H9 (cell line): Measurements from ENCODE around the gene HMX1. TPM values are rescaled to one million over a fixed set of nuclear protein-coding genes. Genes with fewer than 3 reads are reported as not detected.

ENCODE experiments used
- DNase-seq: peaks from one replicate; pipeline ENCODE4 v3.0.0-alpha.2; 2017
- H2AFZ ChIP-seq: one replicate; pipeline ENCODE4 v1.6.1; 2013; ENCODE audit warnings: mild to moderate bottlenecking, low read length, control low read depth, moderate library complexity
- H2AK5ac ChIP-seq: 2 replicates; pipeline ENCODE4 v1.6.1; 2013; ENCODE audit warnings: low read length, control low read depth, mixed read lengths; ENCODE audit not compliant: insufficient read length
- H2BK120ac ChIP-seq: one replicate; pipeline ENCODE4 v1.6.1; 2013; ENCODE audit warnings: low read depth, mild to moderate bottlenecking, low read length, control low read depth, inconsistent platforms; ENCODE audit not compliant: poor library complexity, severe bottlenecking
- H2BK12ac ChIP-seq: 2 replicates; pipeline ENCODE4 v1.6.1; 2013; ENCODE audit warnings: low read length, control low read depth, mixed read lengths, low read depth; ENCODE audit not compliant: insufficient read length
- H2BK15ac ChIP-seq: 2 replicates; pipeline ENCODE4 v1.6.1; 2013; ENCODE audit warnings: low read depth, low read length, control low read depth
- H2BK20ac ChIP-seq: one replicate; pipeline ENCODE4 v1.6.1; 2013; ENCODE audit warnings: low read depth, mild to moderate bottlenecking, low read length, control low read depth, inconsistent platforms; ENCODE audit not compliant: poor library complexity, severe bottlenecking
- H2BK5ac ChIP-seq: 2 replicates; pipeline ENCODE4 v1.6.1; 2013; ENCODE audit warnings: low read length, control low read depth, mixed read lengths; ENCODE audit not compliant: insufficient read length
- H3K14ac ChIP-seq: 2 replicates; pipeline ENCODE4 v1.6.1; 2013; ENCODE audit warnings: low read length, control low read depth; ENCODE audit not compliant: insufficient read depth
- H3K18ac ChIP-seq: 2 replicates; pipeline ENCODE4 v1.6.1; 2013; ENCODE audit warnings: low read depth, mild to moderate bottlenecking, mixed read lengths, low read length, control low read depth; ENCODE audit not compliant: insufficient read length
- H3K23ac ChIP-seq: 2 replicates; pipeline ENCODE4 v1.6.1; 2013; ENCODE audit warnings: low read length, control low read depth, mixed read lengths, low read depth; ENCODE audit not compliant: insufficient read length
- H3K23me2 ChIP-seq: 2 replicates; pipeline ENCODE4 v1.6.1; 2013; ENCODE audit warnings: low read depth, mild to moderate bottlenecking, mixed read lengths, low read length, control low read depth; ENCODE audit not compliant: insufficient read length, poor library complexity, severe bottlenecking
- H3K27ac ChIP-seq: 2 replicates; pipeline ENCODE4 v1.5.1; 2013; ENCODE audit warnings: low read length, control low read depth, mixed read lengths, low read depth; ENCODE audit not compliant: insufficient read length
- H3K27me3 ChIP-seq: 2 replicates; pipeline ENCODE4 v1.6.1; 2013; ENCODE audit warnings: low read length, control low read depth, inconsistent platforms; ENCODE audit not compliant: insufficient read depth
- H3K4ac ChIP-seq: 2 replicates; pipeline ENCODE4 v1.6.1; 2013; ENCODE audit warnings: low read depth, mild to moderate bottlenecking, control low read depth, inconsistent platforms, low read length, moderate library complexity
- H3K4me1 ChIP-seq: 2 replicates; pipeline ENCODE4 v1.6.1; 2013; ENCODE audit warnings: low read length, control low read depth, inconsistent platforms; ENCODE audit not compliant: insufficient read depth
- H3K4me2 ChIP-seq: 2 replicates; pipeline ENCODE4 v1.6.1; 2013; ENCODE audit warnings: low read length, control low read depth, mixed read lengths; ENCODE audit not compliant: insufficient read length, insufficient read depth
- H3K56ac ChIP-seq: 2 replicates; pipeline ENCODE4 v1.6.1; 2013; ENCODE audit warnings: low read depth, mild to moderate bottlenecking, mixed read lengths, low read length, control low read depth; ENCODE audit not compliant: insufficient read length
- H3K79me1 ChIP-seq: 2 replicates; pipeline ENCODE4 v1.6.1; 2013; ENCODE audit warnings: low read depth, mild to moderate bottlenecking, moderate library complexity, low read length, control low read depth, inconsistent platforms; ENCODE audit not compliant: insufficient read depth, poor library complexity, severe bottlenecking
- H3K79me2 ChIP-seq: 2 replicates; pipeline ENCODE4 v1.6.1; 2013; ENCODE audit warnings: low read length, control low read depth, inconsistent platforms; ENCODE audit not compliant: insufficient read depth
- H3K9ac ChIP-seq: 2 replicates; pipeline ENCODE4 v1.6.1; 2013; ENCODE audit warnings: low read length, control low read depth, mixed read lengths; ENCODE audit not compliant: insufficient read length; ENCODE audit errors: extremely low read depth
- H3K9me3 ChIP-seq: one replicate; pipeline ENCODE4 v1.6.1; 2013; ENCODE audit warnings: low read depth, low read length, inconsistent platforms; ENCODE audit not compliant: control insufficient read depth
- H3T11ph ChIP-seq: one replicate; pipeline ENCODE4 v1.6.1; 2013; ENCODE audit warnings: mild to moderate bottlenecking, low read length, control low read depth, inconsistent platforms
- H4K20me1 ChIP-seq: one replicate; pipeline ENCODE4 v1.6.1; 2013; ENCODE audit not compliant: control insufficient read depth, insufficient read length, insufficient read depth
- H4K5ac ChIP-seq: 2 replicates; pipeline ENCODE4 v1.6.1; 2013; ENCODE audit warnings: low read depth, mild to moderate bottlenecking, mixed read lengths, low read length, control low read depth; ENCODE audit not compliant: insufficient read length
- H4K8ac ChIP-seq: replicated peaks from 2 replicates; pipeline ENCODE4 v1.6.1; 2013; ENCODE audit warnings: low read length, control low read depth, mixed read lengths, low read depth; ENCODE audit not compliant: insufficient read length
- H4K91ac ChIP-seq: 2 replicates; pipeline ENCODE4 v1.6.1; 2013; ENCODE audit warnings: low read depth, mild to moderate bottlenecking, moderate library complexity, mixed read lengths, low read length, control low read depth; ENCODE audit not compliant: insufficient read length
- H3K27ac Mint-ChIP-seq, 3 experiments: 2 replicates in 2 of 3; 3 replicates in 1 of 3; pipeline ENCODE4 v1.8.0; 2020 to 2021; ENCODE audit warnings: mixed read lengths in 3 of 3, mild to moderate bottlenecking in 1 of 3, moderate library complexity in 1 of 3
- H3K27me3 Mint-ChIP-seq: 2 replicates; pipeline ENCODE4 v1.8.0; 2021; ENCODE audit warnings: low read depth, mild to moderate bottlenecking, moderate library complexity, mixed read lengths
- H3K36me3 Mint-ChIP-seq, 3 experiments: 2 replicates in 2 of 3; 3 replicates in 1 of 3; pipeline ENCODE4 v1.8.0; 2020 to 2021; ENCODE audit warnings: low read depth in 3 of 3, mixed read lengths in 3 of 3; ENCODE audit not compliant: insufficient read depth in 1 of 3
- H3K4me1 Mint-ChIP-seq, 2 experiments: 2 replicates each; pipeline ENCODE4 v1.8.0; 2020; ENCODE audit warnings: mixed read lengths in 2 of 2
- H3K4me3 Mint-ChIP-seq, 2 experiments: 2 replicates in 1 of 2; 3 replicates in 1 of 2; pipeline ENCODE4 v1.8.0; 2020 to 2021; ENCODE audit warnings: mild to moderate bottlenecking in 2 of 2, mixed read lengths in 2 of 2, moderate library complexity in 1 of 2
- H3K9me3 Mint-ChIP-seq, 2 experiments: 2 replicates in 1 of 2; 3 replicates in 1 of 2; pipeline ENCODE4 v1.8.0; 2020; ENCODE audit warnings: mild to moderate bottlenecking in 2 of 2, mixed read lengths in 2 of 2, moderate library complexity in 1 of 2
- WGBS: extraction: QIAGEN DNeasy Blood & Tissue Kit; methylation state at CpG from one replicate; pipeline ENCODE4 v1.1.7; 2013; ENCODE audit warnings: missing lambda C conversion rate, low lambda C conversion rate, mixed read lengths; ENCODE audit not compliant: insufficient read length; ENCODE audit errors: extremely low coverage; 5-methylcytosine and 5-hydroxymethylcytosine counted together
- total RNA-seq: library from RNA; stranded (reverse); gene quantifications from 2 replicates; pipeline ENCODE4 v1.2.1, GENCODE V29; 2021
- TF ChIP-seq, protein P1 (sequence below): fragments of 200-600 bp; sonication (generic); conservative IDR thresholded peaks from 3 replicates; pipeline ENCODE4 v1.8.0; 2021; ENCODE audit warnings: antibody characterized with exemption, mild to moderate bottlenecking

HMX1 gene
- total RNA-seq, 1 experiment from 2014 or later = 0.26 TPM

GRCh38 chr4:8909548-8909947 is 37.9 kb upstream of the HMX1 start:
- Histone ChIP-seq H4K8ac (no peak overlapping the region), H3K4ac (no peak overlapping the region), H3K18ac (no peak overlapping the region), H3K4me1 (no peaks in the 10 kb centered on the region), H3T11ph (no peak overlapping the region), H3K9me3 (no peaks in the 10 kb centered on the region), H2BK5ac (no peak overlapping the region), H2AFZ (no peak overlapping the region), H2BK12ac (no peak overlapping the region), H3K4me2 (no peak overlapping the region), H4K20me1 (no peaks in the 10 kb centered on the region), H3K14ac (no peak overlapping the region), H2BK15ac (no peak overlapping the region), H3K79me2 (no peaks in the 10 kb centered on the region), H3K23ac (no peak overlapping the region), H2BK120ac (no peak overlapping the region), H3K56ac (no peak overlapping the region), H3K27me3 (no peaks in the 10 kb centered on the region), H3K23me2 (no peaks in the 10 kb centered on the region), H3K79me1 (no peaks in the 10 kb centered on the region), H3K9ac (no peak overlapping the region), H2BK20ac (no peak overlapping the region), H4K5ac (no peak overlapping the region), H4K91ac (no peak overlapping the region), H2AK5ac (no peak overlapping the region), H3K27ac (no peak overlapping the region)
- Mint-ChIP-seq H3K27me3 (peaks cover 34% of the 10 kb centered on the region), H3K4me3 (no peak overlapping the region), H3K4me1 (no peaks in the 10 kb centered on the region), H3K9me3 (no peaks in the 10 kb centered on the region), H3K27ac (no peak overlapping the region), H3K36me3 (no peaks in the 10 kb centered on the region)
- no peak for DNase-seq
- TF ChIP-seq, protein P1, sequence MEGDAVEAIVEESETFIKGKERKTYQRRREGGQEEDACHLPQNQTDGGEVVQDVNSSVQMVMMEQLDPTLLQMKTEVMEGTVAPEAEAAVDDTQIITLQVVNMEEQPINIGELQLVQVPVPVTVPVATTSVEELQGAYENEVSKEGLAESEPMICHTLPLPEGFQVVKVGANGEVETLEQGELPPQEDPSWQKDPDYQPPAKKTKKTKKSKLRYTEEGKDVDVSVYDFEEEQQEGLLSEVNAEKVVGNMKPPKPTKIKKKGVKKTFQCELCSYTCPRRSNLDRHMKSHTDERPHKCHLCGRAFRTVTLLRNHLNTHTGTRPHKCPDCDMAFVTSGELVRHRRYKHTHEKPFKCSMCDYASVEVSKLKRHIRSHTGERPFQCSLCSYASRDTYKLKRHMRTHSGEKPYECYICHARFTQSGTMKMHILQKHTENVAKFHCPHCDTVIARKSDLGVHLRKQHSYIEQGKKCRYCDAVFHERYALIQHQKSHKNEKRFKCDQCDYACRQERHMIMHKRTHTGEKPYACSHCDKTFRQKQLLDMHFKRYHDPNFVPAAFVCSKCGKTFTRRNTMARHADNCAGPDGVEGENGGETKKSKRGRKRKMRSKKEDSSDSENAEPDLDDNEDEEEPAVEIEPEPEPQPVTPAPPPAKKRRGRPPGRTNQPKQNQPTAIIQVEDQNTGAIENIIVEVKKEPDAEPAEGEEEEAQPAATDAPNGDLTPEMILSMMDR = no peak
- WGBS = no CpG with 5 or more reads among the region's 9 CpGs
